Stimulated activated CD4-positive, alpha-beta T cell treated with anti-CD3 and anti-CD28 coated beads, Interleukin-15, amount 100 ng/mL, for 48 hours (primary cell): ENCODE measurements around the gene GNB1L.

Experiments used
- DNase-seq, 2 donors: peaks; one replicate each; pipeline ENCODE4 v3.0.0-alpha.2; 2020; ENCODE audit warnings: low read depth in 2 of 2

The GNB1L gene

GRCh38 chr22:19863571-19863970 lies 8.9 kb upstream of the GNB1L start:
- DNase-seq, result no peak

- no peak for DNase-seq
Observed at GRCh38 chr22:19862619-19863246, 8.1 kb upstream of the GNB1L start.

- DNase-seq, result no peak
Observed at GRCh38 chr22:19859861-19860510, 5.3 kb upstream of the GNB1L start.

DNA sequence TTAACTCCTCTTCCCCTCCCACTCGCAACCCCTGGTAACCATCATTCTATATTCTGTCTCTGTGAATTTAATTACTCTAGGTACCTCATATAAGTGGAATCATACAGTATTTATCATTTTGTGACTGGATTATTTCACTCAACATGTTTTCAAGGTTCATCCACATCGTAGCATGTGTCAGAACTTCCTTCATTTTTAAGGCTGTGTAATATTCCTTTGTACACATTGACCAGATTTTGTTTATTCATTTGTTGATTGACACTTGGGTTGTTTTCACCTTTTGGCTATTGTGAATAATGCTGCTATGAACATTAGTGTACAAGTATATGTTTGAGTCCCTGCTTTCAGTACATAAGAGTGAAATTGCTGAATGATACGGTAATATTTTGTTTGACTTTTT lies 2.7 kb upstream of the GNB1L start:
- no peak for DNase-seq

GRCh38 chr22:19855504-19856409 lies 1.1 kb upstream of the GNB1L start:
- peak; percentile 66 to 74 for DNase-seq

- no peak for DNase-seq
Observed at GRCh38 chr22:19853879-19854777, 546 bp downstream of the GNB1L start.

GRCh38 chr22:19853058-19853878 lies 1.4 kb downstream of the GNB1L start:
- DNase-seq, result no peak

- DNase-seq, result no peak
Observed at GRCh38 chr22:19852177-19852781, 2.4 kb downstream of the GNB1L start.

GRCh38 chr22:19851291-19852176 lies 3.1 kb downstream of the GNB1L start:
- no peak for DNase-seq

- DNase-seq, result no peak
Observed at GRCh38 chr22:19850763-19851109, 3.9 kb downstream of the GNB1L start.

- DNase-seq, result no peak
Observed at GRCh38 chr22:19849835-19850762, 4.6 kb downstream of the GNB1L start.

GRCh38 chr22:19848298-19849224 lies 6.1 kb downstream of the GNB1L start:
- DNase-seq, result no peak

DNA sequence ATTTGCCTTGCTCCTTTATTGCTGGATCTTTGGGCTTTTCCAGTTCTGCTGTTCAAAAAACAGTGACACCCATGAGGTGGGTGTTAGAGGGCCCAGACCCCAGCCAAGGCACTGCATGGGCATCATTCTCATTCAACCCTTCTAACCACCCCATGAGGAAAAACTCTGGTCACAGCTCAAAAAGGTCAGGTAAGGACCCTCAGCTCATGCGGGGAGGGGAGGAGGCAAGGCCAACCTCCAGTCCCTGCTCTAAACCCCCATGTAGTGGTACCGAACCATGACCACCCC lies 7.4 kb downstream of the GNB1L start:
- no peak for DNase-seq

DNA sequence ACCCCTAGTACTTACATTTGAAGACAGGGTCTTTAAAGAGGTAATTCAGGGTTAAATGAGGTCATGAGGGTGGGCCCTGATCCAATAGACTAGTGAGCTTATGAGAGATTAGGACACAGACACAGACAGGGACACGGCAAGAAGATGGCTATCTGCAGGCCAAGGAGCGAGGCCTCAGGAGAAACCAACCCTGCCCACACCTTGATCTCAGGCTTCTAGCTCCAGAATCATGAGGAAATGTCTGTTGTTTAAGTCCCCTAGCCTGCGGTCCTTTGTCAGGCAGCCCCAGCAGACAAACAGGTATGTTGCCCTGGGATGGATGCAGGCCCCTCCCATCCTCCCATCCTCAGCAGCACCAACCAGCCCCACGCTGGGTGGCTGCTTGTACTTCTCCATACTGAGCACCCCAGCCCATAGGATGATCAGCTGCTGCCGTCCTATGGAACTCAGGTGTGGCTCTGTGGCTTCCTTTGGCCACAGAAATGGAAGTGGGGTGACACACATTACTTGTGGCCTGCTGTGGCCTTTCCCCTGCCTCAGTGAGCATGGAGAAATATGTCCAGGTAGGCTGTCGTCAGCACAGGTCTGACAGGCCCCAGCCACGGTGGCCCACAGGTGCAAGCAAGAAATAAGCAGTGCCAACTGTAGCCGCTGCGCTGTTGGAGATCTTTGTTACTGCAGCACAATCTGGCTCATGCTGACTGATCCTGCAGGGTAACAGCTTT lies 7.9 kb downstream of the GNB1L start:
- no peak for DNase-seq

- DNase-seq, result no peak
Observed at GRCh38 chr22:19845054-19845722, 9.5 kb downstream of the GNB1L start.

- no peak for DNase-seq
Observed at GRCh38 chr22:19844377-19845053, 10.2 kb downstream of the GNB1L start.
